PC-3 (cell line): Measurements from ENCODE around the gene XPNPEP1. TPM values are rescaled to one million over a fixed set of nuclear protein-coding genes. Genes with fewer than 3 reads are reported as not detected.

Experiments
- ATAC-seq: fragments of 200-7000 bp; cut with Tn5 transposase; 2 replicates; pipeline ENCODE4 v1.9.1; 2020; ENCODE audit warnings: mild to moderate bottlenecking, moderate library complexity
- BruUV-seq: library from RNA; stranded (reverse); fragments of 400-500 nt; replicated peaks from 2 replicates; lab custom pipeline; 2021; lab: Mats Ljungman, UMichigan
- CTCF ChIA-PET: fragments of 300-600 bp; sonication (Branson Sonifier 250); formaldehyde crosslinking; loops from one replicate; lab custom pipeline; 2022; ENCODE audit warnings: antibody characterized with exemption; lab: Charles Lee
- POLR2A ChIA-PET: fragments of 300-600 bp; sonication (Branson Sonifier 250); formaldehyde crosslinking; loops from one replicate; lab custom pipeline; 2022; ENCODE audit warnings: antibody characterized with exemption; ENCODE audit not compliant: unreplicated experiment; lab: Charles Lee
- DNase-seq: peaks from one replicate; pipeline ENCODE4 v3.0.0-alpha.2; 2015
- H2AFZ ChIP-seq: fragments of 300-600 bp; sonication (generic); 2 replicates; pipeline ENCODE4 v1.6.0; 2016; ENCODE audit warnings: antibody characterized with exemption, low read length
- H3F3A ChIP-seq: fragments of 300-600 bp; sonication (generic); one replicate; pipeline ENCODE4 v1.6.0; 2017; ENCODE audit warnings: antibody characterized with exemption, low read length, control low read depth, mild to moderate bottlenecking; ENCODE audit not compliant: unreplicated experiment
- H3K27ac ChIP-seq: fragments of 300-600 bp; sonication (generic); 2 replicates; pipeline ENCODE4 v1.5.1; 2016; ENCODE audit warnings: mild to moderate bottlenecking, low read length
- H3K27me3 ChIP-seq: fragments of 300-600 bp; sonication (generic); 2 replicates; pipeline ENCODE4 v1.6.1; 2016; ENCODE audit warnings: low read length, mixed read lengths
- H3K36me3 ChIP-seq: fragments of 300-600 bp; sonication (generic); 2 replicates; pipeline ENCODE4 v1.6.1; 2016; ENCODE audit warnings: low read depth, mixed run types, low read length, mixed read lengths
- H3K4me1 ChIP-seq: fragments of 300-600 bp; sonication (generic); 2 replicates; pipeline ENCODE4 v1.5.1; 2016; ENCODE audit warnings: low read length; ENCODE audit not compliant: insufficient read depth
- H3K4me2 ChIP-seq: fragments of 300-600 bp; sonication (generic); 2 replicates; pipeline ENCODE4 v1.6.0; 2016; ENCODE audit warnings: low read length
- H3K4me3 ChIP-seq: fragments of 300-600 bp; sonication (generic); 2 replicates; pipeline ENCODE4 v1.5.1; 2016; ENCODE audit warnings: mild to moderate bottlenecking, low read length, mixed read lengths
- H3K79me2 ChIP-seq: fragments of 300-600 bp; sonication (generic); 2 replicates; pipeline ENCODE4 v1.6.1; 2017; ENCODE audit warnings: low read length, mixed read lengths
- H3K9ac ChIP-seq: fragments of 300-600 bp; sonication (generic); 2 replicates; pipeline ENCODE4 v1.6.0; 2016; ENCODE audit warnings: mild to moderate bottlenecking, low read length
- H3K9me2 ChIP-seq: fragments of 300-600 bp; sonication (generic); replicated peaks from 2 replicates; pipeline ENCODE4 v1.6.1; 2016; ENCODE audit warnings: mixed run types, low read length, mixed read lengths
- H3K9me3 ChIP-seq: fragments of 300-600 bp; sonication (generic); 2 replicates; pipeline ENCODE4 v1.6.1; 2016; ENCODE audit warnings: low read length, mixed read lengths
- H4K20me1 ChIP-seq: fragments of 300-600 bp; sonication (generic); 2 replicates; pipeline ENCODE4 v1.6.1; 2016; ENCODE audit warnings: low read length, mixed read lengths
- EZH2 ChIP-seq: fragments of 300-600 bp; sonication (generic); IDR thresholded peaks from one replicate; pipeline ENCODE4 v1.6.1; 2017; ENCODE audit warnings: antibody characterized with exemption, mild to moderate bottlenecking, low read length; ENCODE audit not compliant: unreplicated experiment
- EZH2phosphoT487 ChIP-seq: fragments of 300-600 bp; sonication (generic); IDR thresholded peaks from 2 replicates; pipeline ENCODE4 v1.6.1; 2018; ENCODE audit warnings: mild to moderate bottlenecking, antibody characterized with exemption, low read length, borderline replicate concordance
- intact Hi-C: fragments of 100-400 bp; cut with micrococcal nuclease; formaldehyde crosslinking; loops from 2 replicates; pipeline ENCODE4 v1.9.0; 2023
- total RNA-seq: library from RNA; depleted of rRNA; stranded (reverse); fragments of >200 nt; gene quantifications from 2 replicates; pipeline ENCODE4 v1.2.3, GENCODE V29; 2014
- TF ChIP-seq, protein P1 (sequence below): fragments of 300-600 bp; sonication (generic); conservative IDR thresholded peaks from 2 replicates; pipeline ENCODE4 v1.5.1; 2017; ENCODE audit warnings: antibody characterized with exemption, low read depth, mild to moderate bottlenecking, low read length

The XPNPEP1 gene
- total RNA-seq, 1 experiment from 2014 or later = 77.3 TPM

DNA sequence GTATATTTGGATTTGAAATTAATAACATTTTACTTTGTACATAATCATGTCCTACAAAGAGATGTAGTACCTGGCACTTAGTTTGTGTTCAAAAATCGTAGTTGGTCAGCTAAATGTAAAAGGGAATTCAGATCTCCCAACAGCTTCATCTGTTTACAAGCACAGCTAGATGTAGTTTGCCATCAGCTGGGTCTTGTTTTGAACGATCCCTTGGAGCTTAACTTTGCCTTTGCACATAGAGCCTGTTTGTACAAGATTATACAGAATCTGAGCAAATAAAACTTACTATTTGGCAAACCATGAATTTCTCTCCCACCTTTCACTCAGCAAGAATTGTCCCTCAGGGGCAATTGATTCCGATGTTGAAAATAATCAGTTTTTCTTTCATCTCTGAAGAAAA is 48.3 kb upstream of the XPNPEP1 start:
- intact Hi-C loops = no loop called here
- no peaks in the 10 kb centered on the region for H3K27me3 ChIP-seq
- no peak overlapping the region for H3K27ac ChIP-seq
- ChIA-PET POLR2A (no interaction called here), CTCF (no interaction called here)
- H3K4me1 ChIP-seq = peaks cover 17% of the 10 kb centered on the region
- H4K20me1 ChIP-seq = no peaks in the 10 kb centered on the region
- no peak overlapping the region for H3K4me2 ChIP-seq
- H3K36me3 ChIP-seq = no peaks in the 10 kb centered on the region
- H3K79me2 ChIP-seq = no peaks in the 10 kb centered on the region
- H3K9me2 ChIP-seq = no peaks in the 10 kb centered on the region
- no peak overlapping the region for H2AFZ ChIP-seq
- ATAC-seq = no peak
- H3K4me3 ChIP-seq = no peak overlapping the region
- H3F3A ChIP-seq = no peaks in the 10 kb centered on the region
- H3K9ac ChIP-seq = no peak overlapping the region
- no peak for DNase-seq
- no peaks in the 10 kb centered on the region for H3K9me3 ChIP-seq
- no TSS peak for BruUV-seq
- TF ChIP-seq EZH2phosphoT487 (no peak), EZH2 (no peak)
- TF ChIP-seq, protein P1, sequence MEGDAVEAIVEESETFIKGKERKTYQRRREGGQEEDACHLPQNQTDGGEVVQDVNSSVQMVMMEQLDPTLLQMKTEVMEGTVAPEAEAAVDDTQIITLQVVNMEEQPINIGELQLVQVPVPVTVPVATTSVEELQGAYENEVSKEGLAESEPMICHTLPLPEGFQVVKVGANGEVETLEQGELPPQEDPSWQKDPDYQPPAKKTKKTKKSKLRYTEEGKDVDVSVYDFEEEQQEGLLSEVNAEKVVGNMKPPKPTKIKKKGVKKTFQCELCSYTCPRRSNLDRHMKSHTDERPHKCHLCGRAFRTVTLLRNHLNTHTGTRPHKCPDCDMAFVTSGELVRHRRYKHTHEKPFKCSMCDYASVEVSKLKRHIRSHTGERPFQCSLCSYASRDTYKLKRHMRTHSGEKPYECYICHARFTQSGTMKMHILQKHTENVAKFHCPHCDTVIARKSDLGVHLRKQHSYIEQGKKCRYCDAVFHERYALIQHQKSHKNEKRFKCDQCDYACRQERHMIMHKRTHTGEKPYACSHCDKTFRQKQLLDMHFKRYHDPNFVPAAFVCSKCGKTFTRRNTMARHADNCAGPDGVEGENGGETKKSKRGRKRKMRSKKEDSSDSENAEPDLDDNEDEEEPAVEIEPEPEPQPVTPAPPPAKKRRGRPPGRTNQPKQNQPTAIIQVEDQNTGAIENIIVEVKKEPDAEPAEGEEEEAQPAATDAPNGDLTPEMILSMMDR = no peak

GRCh38 chr10:109969760-109970346 is 46.5 kb upstream of the XPNPEP1 start:
- Histone ChIP-seq H3K9ac (no peak overlapping the region), H3K36me3 (no peaks in the 10 kb centered on the region), H3K27me3 (no peaks in the 10 kb centered on the region), H3K4me3 (no peak overlapping the region), H3K9me2 (no peaks in the 10 kb centered on the region), H2AFZ (no peak overlapping the region), H3K4me2 (no peak overlapping the region), H3F3A (no peaks in the 10 kb centered on the region), H3K79me2 (no peaks in the 10 kb centered on the region), H3K4me1 (peaks cover 31% of the 10 kb centered on the region), H4K20me1 (no peaks in the 10 kb centered on the region), H3K27ac (no peak overlapping the region), H3K9me3 (no peaks in the 10 kb centered on the region)
- intact Hi-C loops = loop anchor here (5.0 to 10.0 kb wide), 2 partner anchors 37 to 55 kb away; partner anchors contain the start of gene ADD3
- POLR2A ChIA-PET = no interaction called here
- ATAC-seq (no peak), DNase-seq (no peak)
- no TSS peak for BruUV-seq
- TF ChIP-seq EZH2 = no peak
- no peak for TF ChIP-seq EZH2phosphoT487
- TF ChIP-seq, protein P1 = no peak
- CTCF ChIA-PET = no interaction called here

- Histone ChIP-seq H3K27me3 (no peaks in the 10 kb centered on the region), H3K27ac (no peak overlapping the region), H3K4me1 (peaks cover 31% of the 10 kb centered on the region), H2AFZ (no peak overlapping the region), H3K36me3 (no peaks in the 10 kb centered on the region), H3K79me2 (no peaks in the 10 kb centered on the region), H3K9ac (no peak overlapping the region), H3K4me2 (no peak overlapping the region), H3K4me3 (no peak overlapping the region), H3K9me2 (no peaks in the 10 kb centered on the region), H3K9me3 (no peaks in the 10 kb centered on the region), H4K20me1 (no peaks in the 10 kb centered on the region), H3F3A (no peaks in the 10 kb centered on the region)
- POLR2A ChIA-PET = no interaction called here
- DNase-seq (no peak), ATAC-seq (no peak)
- intact Hi-C loops = loop anchor here (5.0 to 10.0 kb wide), 2 partner anchors 38 to 54 kb away; partner anchors contain the start of gene ADD3
- CTCF ChIA-PET = no interaction called here
- BruUV-seq = no TSS peak
- TF ChIP-seq EZH2phosphoT487 (no peak), EZH2 (no peak)
- TF ChIP-seq, protein P1 = no peak
These were observed 45.8 kb upstream of the XPNPEP1 start for GRCh38 chr10:109968953-109969759.
